ENCODE results near the gene ADAD1.

DNA sequence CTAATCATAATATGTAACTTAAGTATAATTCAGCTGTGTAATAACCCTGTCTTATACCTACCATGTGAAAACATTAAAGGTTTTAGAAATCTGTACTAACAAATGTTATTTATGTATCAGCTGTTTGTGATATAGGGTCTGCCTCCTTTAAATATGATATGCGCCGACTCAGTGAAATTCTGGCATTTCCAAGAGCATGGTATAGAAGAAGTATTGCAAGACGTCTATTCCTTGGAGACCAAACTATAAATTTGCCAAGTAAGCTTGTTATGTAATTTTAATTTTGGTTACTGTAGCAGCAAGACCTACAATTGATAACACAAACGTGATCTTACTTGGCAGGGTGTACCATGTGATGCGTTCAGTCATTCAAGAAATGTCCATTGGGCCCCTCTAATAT lies 32.3 kb upstream of the ADAD1 start:
- TF ChIP-seq, protein P1, sequence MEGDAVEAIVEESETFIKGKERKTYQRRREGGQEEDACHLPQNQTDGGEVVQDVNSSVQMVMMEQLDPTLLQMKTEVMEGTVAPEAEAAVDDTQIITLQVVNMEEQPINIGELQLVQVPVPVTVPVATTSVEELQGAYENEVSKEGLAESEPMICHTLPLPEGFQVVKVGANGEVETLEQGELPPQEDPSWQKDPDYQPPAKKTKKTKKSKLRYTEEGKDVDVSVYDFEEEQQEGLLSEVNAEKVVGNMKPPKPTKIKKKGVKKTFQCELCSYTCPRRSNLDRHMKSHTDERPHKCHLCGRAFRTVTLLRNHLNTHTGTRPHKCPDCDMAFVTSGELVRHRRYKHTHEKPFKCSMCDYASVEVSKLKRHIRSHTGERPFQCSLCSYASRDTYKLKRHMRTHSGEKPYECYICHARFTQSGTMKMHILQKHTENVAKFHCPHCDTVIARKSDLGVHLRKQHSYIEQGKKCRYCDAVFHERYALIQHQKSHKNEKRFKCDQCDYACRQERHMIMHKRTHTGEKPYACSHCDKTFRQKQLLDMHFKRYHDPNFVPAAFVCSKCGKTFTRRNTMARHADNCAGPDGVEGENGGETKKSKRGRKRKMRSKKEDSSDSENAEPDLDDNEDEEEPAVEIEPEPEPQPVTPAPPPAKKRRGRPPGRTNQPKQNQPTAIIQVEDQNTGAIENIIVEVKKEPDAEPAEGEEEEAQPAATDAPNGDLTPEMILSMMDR (conservative IDR thresholded peaks at IDR 0.05; ENCODE audit: low read depth, low read length), result no peak
- TF ChIP-seq, protein P2, sequence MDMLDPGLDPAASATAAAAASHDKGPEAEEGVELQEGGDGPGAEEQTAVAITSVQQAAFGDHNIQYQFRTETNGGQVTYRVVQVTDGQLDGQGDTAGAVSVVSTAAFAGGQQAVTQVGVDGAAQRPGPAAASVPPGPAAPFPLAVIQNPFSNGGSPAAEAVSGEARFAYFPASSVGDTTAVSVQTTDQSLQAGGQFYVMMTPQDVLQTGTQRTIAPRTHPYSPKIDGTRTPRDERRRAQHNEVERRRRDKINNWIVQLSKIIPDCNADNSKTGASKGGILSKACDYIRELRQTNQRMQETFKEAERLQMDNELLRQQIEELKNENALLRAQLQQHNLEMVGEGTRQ (IDR thresholded peaks at IDR 0.05; ENCODE audit: low read depth, low read length), result no peak
- TF ChIP-seq CEBPB (IDR thresholded peaks at IDR 0.05; ENCODE audit: low read depth, low read length) (no peak), BHLHE40 (IDR thresholded peaks at IDR 0.05; ENCODE audit: low read depth, low read length) (no peak), RCOR1 (IDR thresholded peaks at IDR 0.05; ENCODE audit: insufficient replicate concordance, low read length) (no peak), FOS (IDR thresholded peaks at IDR 0.05; ENCODE audit: low read depth, low read length) (no peak), POLR2A (IDR thresholded peaks at IDR 0.05; ENCODE audit: low read depth, low read length) (no peak), SMC3 (IDR thresholded peaks at IDR 0.05; ENCODE audit: low read depth, low read length) (no peak)
- TF ChIP-seq, protein P3, sequence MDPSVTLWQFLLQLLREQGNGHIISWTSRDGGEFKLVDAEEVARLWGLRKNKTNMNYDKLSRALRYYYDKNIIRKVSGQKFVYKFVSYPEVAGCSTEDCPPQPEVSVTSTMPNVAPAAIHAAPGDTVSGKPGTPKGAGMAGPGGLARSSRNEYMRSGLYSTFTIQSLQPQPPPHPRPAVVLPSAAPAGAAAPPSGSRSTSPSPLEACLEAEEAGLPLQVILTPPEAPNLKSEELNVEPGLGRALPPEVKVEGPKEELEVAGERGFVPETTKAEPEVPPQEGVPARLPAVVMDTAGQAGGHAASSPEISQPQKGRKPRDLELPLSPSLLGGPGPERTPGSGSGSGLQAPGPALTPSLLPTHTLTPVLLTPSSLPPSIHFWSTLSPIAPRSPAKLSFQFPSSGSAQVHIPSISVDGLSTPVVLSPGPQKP (IDR thresholded peaks at IDR 0.05; ENCODE audit: borderline replicate concordance, low read depth, low read length), result no peak
